H1 (cell line): ENCODE results near the gene PCDHB12.

Experiments used
- ATF2 ChIP-seq: IDR thresholded peaks from 2 replicates; pipeline ENCODE4 v1.6.1; 2012; ENCODE audit warnings: low read length, inconsistent platforms
- BRCA1 ChIP-seq: IDR thresholded peaks from 2 replicates; pipeline ENCODE4 v1.6.1; 2012; ENCODE audit warnings: low read depth, low read length, improper control_type of control experiment
- CTCF ChIP-seq, 3 experiments: IDR thresholded peaks; 1 replicate in 2 of 3; 2 replicates in 1 of 3; pipeline versions ENCODE4 v1.5.1 to v1.6.1; 2011; ENCODE audit warnings: low read length in 3 of 3, mild to moderate bottlenecking in 3 of 3, inconsistent platforms in 2 of 3, low read depth in 1 of 3, moderate library complexity in 1 of 3; ENCODE audit not compliant: insufficient read depth in 1 of 3; ENCODE audit errors: control extremely low read depth in 1 of 3
- EGR1 ChIP-seq: IDR thresholded peaks from 2 replicates; pipeline ENCODE4 v1.6.1; 2011; ENCODE audit warnings: low read depth, low read length, borderline replicate concordance
- JUN ChIP-seq: IDR thresholded peaks from 2 replicates; pipeline ENCODE4 v1.6.1; 2011; ENCODE audit warnings: low read depth, mild to moderate bottlenecking, improper control_type of control experiment, low read length
- KDM1A ChIP-seq: fragments of 200-600, 300-600 bp; sonication (generic); IDR thresholded peaks from 2 replicates; pipeline ENCODE4 v1.7.1; 2016; ENCODE audit warnings: mild to moderate bottlenecking, low read length, borderline replicate concordance
- KDM5A ChIP-seq: fragments of 200-600 bp; IDR thresholded peaks from 2 replicates; pipeline ENCODE4 v1.7.1; 2012; ENCODE audit warnings: mild to moderate bottlenecking, low read length, inconsistent platforms, mixed read lengths
- POLR2A ChIP-seq, 2 experiments: IDR thresholded peaks; 1 replicate in 1 of 2; 2 replicates in 1 of 2; pipeline ENCODE4 v1.6.1; 2011; ENCODE audit warnings: low read depth in 2 of 2, low read length in 2 of 2, mild to moderate bottlenecking in 2 of 2; ENCODE audit errors: control extremely low read depth in 1 of 2
- POLR2AphosphoS5 ChIP-seq: IDR thresholded peaks from 2 replicates; pipeline ENCODE4 v1.6.1; 2011; ENCODE audit warnings: low read depth, low read length
- YY1 ChIP-seq: IDR thresholded peaks from 2 replicates; pipeline ENCODE4 v1.6.1; 2011; ENCODE audit warnings: low read depth, mild to moderate bottlenecking, low read length
- TF ChIP-seq, protein P1 (sequence below): IDR thresholded peaks from 2 replicates; pipeline ENCODE4 v1.6.1; 2012; ENCODE audit warnings: inconsistent platforms

GRCh38 chr5:141223112-141223783 is 14.7 kb downstream of the PCDHB12 start, which contains the start of gene PCDHB14:
- TF ChIP-seq CTCF (IDR thresholded peaks at IDR 0.05; ENCODE audit: control extremely low read depth in 1 of 3, insufficient read depth in 1 of 3, low read depth in 1 of 3, low read length in 3 of 3) (peak in 2 of 3 experiments; percentile 50 to 64; a peak in 3 of 4 replicates), JUN (no peak), POLR2AphosphoS5 (no peak), KDM1A (no peak), BRCA1 (no peak), YY1 (no peak), ATF2 (0 out of 2 replicates have a peak, but pooled peaks have one; percentile 35), POLR2A (IDR thresholded peaks at IDR 0.05; ENCODE audit: control extremely low read depth in 1 of 2, low read depth in 2 of 2, low read length in 2 of 2) (no peak), KDM5A (no peak), EGR1 (no peak)
- TF ChIP-seq, protein P1, sequence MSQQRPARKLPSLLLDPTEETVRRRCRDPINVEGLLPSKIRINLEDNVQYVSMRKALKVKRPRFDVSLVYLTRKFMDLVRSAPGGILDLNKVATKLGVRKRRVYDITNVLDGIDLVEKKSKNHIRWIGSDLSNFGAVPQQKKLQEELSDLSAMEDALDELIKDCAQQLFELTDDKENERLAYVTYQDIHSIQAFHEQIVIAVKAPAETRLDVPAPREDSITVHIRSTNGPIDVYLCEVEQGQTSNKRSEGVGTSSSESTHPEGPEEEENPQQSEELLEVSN: no peak; the same call in 1 of the 2 replicates
